ENCODE results near the gene TC2N. TPM values are rescaled to one million over a fixed set of nuclear protein-coding genes. Genes with fewer than 3 reads are reported as not detected.

The TC2N gene
- total RNA-seq, 1 experiment from 2014 or later: 16.4 TPM

- H3K23me2 ChIP-seq (ENCODE audit: insufficient read length, low read depth, low read length, poor library complexity, severe bottlenecking): no peaks in the 10 kb centered on the region
- no peak overlapping the region for H2BK20ac ChIP-seq (ENCODE audit: low read depth, low read length, poor library complexity, severe bottlenecking)
- H3K18ac ChIP-seq (ENCODE audit: insufficient read length, low read depth, low read length): no peak overlapping the region
- no peak overlapping the region for H4K5ac ChIP-seq (ENCODE audit: insufficient read length, low read depth, low read length)
- H4K91ac ChIP-seq (ENCODE audit: insufficient read length, low read depth, low read length): no peak overlapping the region
- 0 out of 2 replicates have a peak, but pooled peaks cover 1% of the 10 kb centered on the region for H3K79me2 ChIP-seq (ENCODE audit: insufficient read depth, low read length)
- no peak overlapping the region for H2AK5ac ChIP-seq (ENCODE audit: insufficient read length, low read length)
- no peak for TF ChIP-seq CTCF (conservative IDR thresholded peaks at IDR 0.05)
- no peaks in the 10 kb centered on the region for H3K27me3 ChIP-seq (ENCODE audit: insufficient read depth, low read length)
- no peak overlapping the region for H3K4me2 ChIP-seq (ENCODE audit: insufficient read depth, insufficient read length, low read length)
- H2BK12ac ChIP-seq (ENCODE audit: insufficient read length, low read depth, low read length): no peak overlapping the region
- WGBS (ENCODE audit: extremely low coverage, insufficient read length, low lambda C conversion rate): no CpG with 5 or more reads among the region's 1 CpG
- H3K9me3 Mint-ChIP-seq: no peaks in the 10 kb centered on the region
- peaks cover 15 to 19% of the 10 kb centered on the region in 2 experiments for H3K4me1 Mint-ChIP-seq
- H3K27ac Mint-ChIP-seq: no peak overlapping the region
- no peak overlapping the region for H3K14ac ChIP-seq (ENCODE audit: insufficient read depth, low read length)
- H3K27ac ChIP-seq (ENCODE audit: insufficient read length, low read depth, low read length): no peak overlapping the region
- no peak overlapping the region for H3K4ac ChIP-seq (ENCODE audit: low read depth, low read length)
- DNase-seq: no peak
- H3K56ac ChIP-seq (ENCODE audit: insufficient read length, low read depth, low read length): no peak overlapping the region
- no peaks in the 10 kb centered on the region for H3K27me3 Mint-ChIP-seq (ENCODE audit: low read depth)
- no peaks in the 10 kb centered on the region for H3K36me3 Mint-ChIP-seq (ENCODE audit: insufficient read depth in 1 of 3, low read depth in 3 of 3)
- H3K9me3 ChIP-seq (ENCODE audit: control insufficient read depth, low read depth, low read length): no peaks in the 10 kb centered on the region
- H4K20me1 ChIP-seq (ENCODE audit: control insufficient read depth, insufficient read depth, insufficient read length): no peaks in the 10 kb centered on the region
- H3K79me1 ChIP-seq (ENCODE audit: insufficient read depth, low read depth, low read length, poor library complexity, severe bottlenecking): no peaks in the 10 kb centered on the region
- H3K4me3 Mint-ChIP-seq: no peak overlapping the region
- no peak overlapping the region for H3K9ac ChIP-seq (ENCODE audit: extremely low read depth, insufficient read length, low read length)
- H3K23ac ChIP-seq (ENCODE audit: insufficient read length, low read depth, low read length): no peak overlapping the region
- H3T11ph ChIP-seq (ENCODE audit: low read length): no peak overlapping the region
- no peak overlapping the region for H2AFZ ChIP-seq (ENCODE audit: low read length)
- no peak overlapping the region for H4K8ac ChIP-seq (replicated peaks; ENCODE audit: insufficient read length, low read depth, low read length)
- no peak overlapping the region for H2BK5ac ChIP-seq (ENCODE audit: insufficient read length, low read length)
- no peak overlapping the region for H2BK15ac ChIP-seq (ENCODE audit: low read depth, low read length)
- no peaks in the 10 kb centered on the region; the same call in 1 of the 2 replicates for H3K4me1 ChIP-seq (ENCODE audit: insufficient read depth, low read length)
- H2BK120ac ChIP-seq (ENCODE audit: low read depth, low read length, poor library complexity, severe bottlenecking): no peak overlapping the region
Observed at GRCh38 chr14:91752961-91753360, 114.4 kb downstream of the TC2N start.
